ENCODE data around the gene ANKRD33B.

GRCh38 chr5:10538103-10538788 is 25.6 kb upstream of the ANKRD33B start:
- TF ChIP-seq CTCF (IDR thresholded peaks at IDR 0.05) (no peak), EZH2 (IDR thresholded peaks at IDR 0.05) (no peak), EZH2phosphoT487 (IDR thresholded peaks at IDR 0.05) (no peak)

Data from neural progenitor cell (in vitro differentiated cells).